Measurements from ENCODE around the gene LINGO4.

GRCh38 chr1:151825204-151825603 lies 20.0 kb upstream of the LINGO4 start:
- no peak for TF ChIP-seq POLR2A (IDR thresholded peaks at IDR 0.05)
- TF ChIP-seq CTCF (IDR thresholded peaks at IDR 0.05), result no peak
